ENCODE data around the gene MAST3. TPM values are rescaled to one million over a fixed set of nuclear protein-coding genes. Genes with fewer than 3 reads are reported as not detected.

The MAST3 gene
- total and polyA plus RNA-seq, 2 of the 13 experiments (the other 11 are each of a cell fraction or from before 2014, with no cell fraction given): 4.1 to 4.6 TPM

DNA sequence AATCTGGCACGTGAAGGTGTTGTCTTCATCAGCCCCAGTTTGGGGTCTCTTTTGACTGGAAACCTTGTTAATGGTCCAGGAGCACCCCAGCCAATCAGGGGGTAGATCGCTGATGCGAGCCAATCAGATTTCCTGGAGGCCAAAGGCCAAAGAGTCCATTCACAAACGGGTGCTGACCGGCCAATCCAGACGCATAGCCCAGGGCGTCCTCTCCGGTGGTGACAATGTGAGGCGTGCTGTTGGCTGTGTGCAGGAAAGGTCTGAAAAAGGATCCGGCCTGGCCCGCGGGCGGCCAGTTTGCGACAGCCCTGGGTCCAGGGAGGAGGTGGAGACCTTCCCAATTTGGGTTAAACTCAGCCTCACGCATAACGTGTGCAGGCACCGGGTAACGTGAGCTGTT is 3.1 kb downstream of the MAST3 start (continued):
- no peak for TF ChIP-seq ZNF329 (CRISPR knock-in tag; IDR thresholded peaks at IDR 0.05; ENCODE audit: low read depth)
- TF ChIP-seq ZSCAN30 (CRISPR knock-in tag; IDR thresholded peaks at IDR 0.05): no peak
- no peak for TF ChIP-seq ZNF780A (CRISPR knock-in tag; IDR thresholded peaks at IDR 0.05)
- no peak for TF ChIP-seq CENPT (CRISPR knock-in tag; IDR thresholded peaks at IDR 0.05; ENCODE audit: low read depth)
- TF ChIP-seq, protein P1, sequence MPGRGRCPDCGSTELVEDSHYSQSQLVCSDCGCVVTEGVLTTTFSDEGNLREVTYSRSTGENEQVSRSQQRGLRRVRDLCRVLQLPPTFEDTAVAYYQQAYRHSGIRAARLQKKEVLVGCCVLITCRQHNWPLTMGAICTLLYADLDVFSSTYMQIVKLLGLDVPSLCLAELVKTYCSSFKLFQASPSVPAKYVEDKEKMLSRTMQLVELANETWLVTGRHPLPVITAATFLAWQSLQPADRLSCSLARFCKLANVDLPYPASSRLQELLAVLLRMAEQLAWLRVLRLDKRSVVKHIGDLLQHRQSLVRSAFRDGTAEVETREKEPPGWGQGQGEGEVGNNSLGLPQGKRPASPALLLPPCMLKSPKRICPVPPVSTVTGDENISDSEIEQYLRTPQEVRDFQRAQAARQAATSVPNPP (CRISPR knock-in tag; IDR thresholded peaks at IDR 0.05): no peak
- no peak for TF ChIP-seq ZNF121 (CRISPR knock-in tag; IDR thresholded peaks at IDR 0.05)
- no peak for TF ChIP-seq SRSF1 (optimal IDR thresholded peaks at IDR 0.05; ENCODE audit: low read depth, low read length)
- no peak for TF ChIP-seq ZNF484 (CRISPR knock-in tag; IDR thresholded peaks at IDR 0.05; ENCODE audit: borderline replicate concordance, low read depth)
- TF ChIP-seq HMGA1 (CRISPR knock-in tag; conservative IDR thresholded peaks at IDR 0.05): no peak
- TF ChIP-seq ZNF790 (CRISPR knock-in tag; IDR thresholded peaks at IDR 0.05; ENCODE audit: borderline replicate concordance): no peak
- TF ChIP-seq NBN (conservative IDR thresholded peaks at IDR 0.05): no peak
- no peak for TF ChIP-seq ATAD3A (CRISPR knock-in tag; IDR thresholded peaks at IDR 0.05)
- no peak for TF ChIP-seq MEIS2 (CRISPR knock-in tag; IDR thresholded peaks at IDR 0.05)
- no peak for TF ChIP-seq CEBPB (IDR thresholded peaks at IDR 0.05; ENCODE audit: borderline replicate concordance, low read depth, low read length)
- TF ChIP-seq, protein P2, sequence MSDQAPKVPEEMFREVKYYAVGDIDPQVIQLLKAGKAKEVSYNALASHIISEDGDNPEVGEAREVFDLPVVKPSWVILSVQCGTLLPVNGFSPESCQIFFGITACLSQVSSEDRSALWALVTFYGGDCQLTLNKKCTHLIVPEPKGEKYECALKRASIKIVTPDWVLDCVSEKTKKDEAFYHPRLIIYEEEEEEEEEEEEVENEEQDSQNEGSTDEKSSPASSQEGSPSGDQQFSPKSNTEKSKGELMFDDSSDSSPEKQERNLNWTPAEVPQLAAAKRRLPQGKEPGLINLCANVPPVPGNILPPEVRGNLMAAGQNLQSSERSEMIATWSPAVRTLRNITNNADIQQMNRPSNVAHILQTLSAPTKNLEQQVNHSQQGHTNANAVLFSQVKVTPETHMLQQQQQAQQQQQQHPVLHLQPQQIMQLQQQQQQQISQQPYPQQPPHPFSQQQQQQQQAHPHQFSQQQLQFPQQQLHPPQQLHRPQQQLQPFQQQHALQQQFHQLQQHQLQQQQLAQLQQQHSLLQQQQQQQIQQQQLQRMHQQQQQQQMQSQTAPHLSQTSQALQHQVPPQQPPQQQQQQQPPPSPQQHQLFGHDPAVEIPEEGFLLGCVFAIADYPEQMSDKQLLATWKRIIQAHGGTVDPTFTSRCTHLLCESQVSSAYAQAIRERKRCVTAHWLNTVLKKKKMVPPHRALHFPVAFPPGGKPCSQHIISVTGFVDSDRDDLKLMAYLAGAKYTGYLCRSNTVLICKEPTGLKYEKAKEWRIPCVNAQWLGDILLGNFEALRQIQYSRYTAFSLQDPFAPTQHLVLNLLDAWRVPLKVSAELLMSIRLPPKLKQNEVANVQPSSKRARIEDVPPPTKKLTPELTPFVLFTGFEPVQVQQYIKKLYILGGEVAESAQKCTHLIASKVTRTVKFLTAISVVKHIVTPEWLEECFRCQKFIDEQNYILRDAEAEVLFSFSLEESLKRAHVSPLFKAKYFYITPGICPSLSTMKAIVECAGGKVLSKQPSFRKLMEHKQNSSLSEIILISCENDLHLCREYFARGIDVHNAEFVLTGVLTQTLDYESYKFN (CRISPR knock-in tag; conservative IDR thresholded peaks at IDR 0.05): no peak
- no peak for TF ChIP-seq ZNF883 (CRISPR knock-in tag; IDR thresholded peaks at IDR 0.05; ENCODE audit: not compliant biosample characterization)
- TF ChIP-seq DR1 (CRISPR knock-in tag; IDR thresholded peaks at IDR 0.05): no peak
- no peak for TF ChIP-seq EZH2 (conservative IDR thresholded peaks at IDR 0.05; ENCODE audit: low read depth, low read length)
- TF ChIP-seq ZNF501 (CRISPR knock-in tag; IDR thresholded peaks at IDR 0.05): no peak
- TF ChIP-seq ZNF746 (CRISPR knock-in tag; IDR thresholded peaks at IDR 0.05): no peak
- TF ChIP-seq, protein P3, sequence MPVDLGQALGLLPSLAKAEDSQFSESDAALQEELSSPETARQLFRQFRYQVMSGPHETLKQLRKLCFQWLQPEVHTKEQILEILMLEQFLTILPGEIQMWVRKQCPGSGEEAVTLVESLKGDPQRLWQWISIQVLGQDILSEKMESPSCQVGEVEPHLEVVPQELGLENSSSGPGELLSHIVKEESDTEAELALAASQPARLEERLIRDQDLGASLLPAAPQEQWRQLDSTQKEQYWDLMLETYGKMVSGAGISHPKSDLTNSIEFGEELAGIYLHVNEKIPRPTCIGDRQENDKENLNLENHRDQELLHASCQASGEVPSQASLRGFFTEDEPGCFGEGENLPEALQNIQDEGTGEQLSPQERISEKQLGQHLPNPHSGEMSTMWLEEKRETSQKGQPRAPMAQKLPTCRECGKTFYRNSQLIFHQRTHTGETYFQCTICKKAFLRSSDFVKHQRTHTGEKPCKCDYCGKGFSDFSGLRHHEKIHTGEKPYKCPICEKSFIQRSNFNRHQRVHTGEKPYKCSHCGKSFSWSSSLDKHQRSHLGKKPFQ (CRISPR knock-in tag; IDR thresholded peaks at IDR 0.05; ENCODE audit: insufficient replicate concordance): no peak
- TF ChIP-seq, protein P4, sequence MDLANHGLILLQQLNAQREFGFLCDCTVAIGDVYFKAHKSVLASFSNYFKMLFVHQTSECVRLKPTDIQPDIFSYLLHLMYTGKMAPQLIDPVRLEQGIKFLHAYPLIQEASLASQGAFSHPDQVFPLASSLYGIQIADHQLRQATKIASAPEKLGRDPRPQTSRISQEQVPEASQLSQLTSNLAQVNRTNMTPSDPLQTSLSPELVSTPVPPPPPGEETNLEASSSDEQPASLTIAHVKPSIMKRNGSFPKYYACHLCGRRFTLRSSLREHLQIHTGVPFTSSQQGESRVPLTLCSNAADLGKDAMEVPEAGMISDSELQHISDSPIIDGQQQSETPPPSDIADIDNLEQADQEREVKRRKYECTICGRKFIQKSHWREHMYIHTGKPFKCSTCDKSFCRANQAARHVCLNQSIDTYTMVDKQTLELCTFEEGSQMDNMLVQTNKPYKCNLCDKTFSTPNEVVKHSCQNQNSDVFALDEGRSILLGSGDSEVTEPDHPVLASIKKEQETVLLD (CRISPR knock-in tag; IDR thresholded peaks at IDR 0.05; ENCODE audit: low read depth): no peak
- no peak for TF ChIP-seq YY1 (IDR thresholded peaks at IDR 0.05; ENCODE audit: insufficient read depth, insufficient replicate concordance, low read depth, low read length)
- no peak for TF ChIP-seq SUZ12 (IDR thresholded peaks at IDR 0.05; ENCODE audit: low read depth, low read length)
- TF ChIP-seq NFKB2 (CRISPR knock-in tag; IDR thresholded peaks at IDR 0.05; ENCODE audit: borderline replicate concordance): 0 out of 2 replicates have a peak, but pooled peaks have one; percentile 40

All from HepG2 (cell line).